Adipose tissue (tissue), 3 donors: Measurements from ENCODE around the gene PSG11. TPM values are rescaled to one million over a fixed set of nuclear protein-coding genes. Genes with fewer than 3 reads are reported as not detected.
"Not testable (repeated sequence)": the region's sequence is repeated elsewhere in the genome, so short reads cannot be mapped to it uniquely, and the experiment has no call there.

Experiments
- H3K27ac ChIP-seq: one replicate; pipeline ENCODE4 v1.5.1; 2013; ENCODE audit warnings: low read depth, low read length
- WGBS, 3 donors: extraction: QIAGEN DNeasy Blood & Tissue Kit; methylation state at CpG; one replicate each; pipeline ENCODE4 v1.1.7; 2013; 5-methylcytosine and 5-hydroxymethylcytosine counted together
- polyA plus RNA-seq, 3 donors: library from polyadenylated mRNA; stranded (reverse); fragments of 200-250 nt; gene quantifications; one replicate each; pipeline ENCODE4 v1.2.3, GENCODE V29; 2013
- donor health status: healthy with polysubstance abuse.
- donor health status: Bipolar disorder and iron deficiency.
- donor health status: healthy.

Gene PSG11
- polyA plus RNA-seq = not detected

DNA sequence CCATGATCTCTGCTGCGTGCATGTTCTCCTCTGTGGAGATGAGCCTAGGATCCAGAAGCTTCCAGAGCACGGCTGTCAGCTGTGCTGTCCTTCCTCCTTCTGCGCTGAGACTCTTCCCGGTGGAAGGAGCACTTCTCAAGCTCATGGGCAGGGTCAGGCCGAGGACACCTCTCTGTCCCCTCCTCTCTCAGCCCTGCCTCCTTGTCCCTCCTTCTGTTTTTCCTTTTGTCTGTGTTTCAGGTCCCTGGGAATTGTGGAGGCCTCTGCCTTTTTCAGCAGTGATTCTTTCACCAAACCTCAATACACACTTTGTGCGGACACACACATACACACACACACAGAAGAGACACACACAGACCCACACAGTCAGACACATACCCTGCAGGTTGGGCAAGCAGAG, at the start of gene PSG11:
Gene PSG11, minus strand, starts transcription at position 101 of the 400 bp plus-strand sequence. Its CDS starts 97 bp downstream, at position 4.
- 71 to 81% (median 75%) methylated on average over 5 to 6 of the region's 6 CpGs for WGBS, 3 donors
- not testable (repeated sequence) for H3K27ac ChIP-seq

DNA sequence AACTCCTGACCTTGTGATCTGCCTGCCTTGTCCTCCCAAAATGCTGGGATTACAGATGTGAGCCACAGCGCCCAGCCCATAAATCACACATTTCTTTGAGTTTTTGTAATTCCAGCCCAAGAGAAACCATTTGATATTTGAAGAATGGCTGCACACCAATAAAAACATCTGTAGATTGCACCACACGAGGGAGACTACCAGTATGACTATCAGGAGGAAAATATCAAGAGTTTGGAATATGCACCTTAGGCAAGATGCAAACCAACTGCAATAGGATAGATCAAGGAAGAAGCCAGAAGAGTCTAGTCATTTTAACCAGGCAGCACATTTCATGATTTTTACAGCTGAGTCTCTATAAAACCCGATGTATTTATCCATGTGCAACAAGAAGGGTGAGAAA, 36.1 kb upstream of the PSG11 start:
- WGBS, 3 donors = 66 to 70% (median 69%) methylated on average over 3 of the region's 3 CpGs
- H3K27ac ChIP-seq = not testable (repeated sequence)

GRCh38 chr19:43061326-43061725, 35.1 kb upstream of the PSG11 start:
- WGBS, 3 donors = 62 to 74% (median 74%) methylated on average over 3 of the region's 3 CpGs
- not testable (repeated sequence) for H3K27ac ChIP-seq

DNA sequence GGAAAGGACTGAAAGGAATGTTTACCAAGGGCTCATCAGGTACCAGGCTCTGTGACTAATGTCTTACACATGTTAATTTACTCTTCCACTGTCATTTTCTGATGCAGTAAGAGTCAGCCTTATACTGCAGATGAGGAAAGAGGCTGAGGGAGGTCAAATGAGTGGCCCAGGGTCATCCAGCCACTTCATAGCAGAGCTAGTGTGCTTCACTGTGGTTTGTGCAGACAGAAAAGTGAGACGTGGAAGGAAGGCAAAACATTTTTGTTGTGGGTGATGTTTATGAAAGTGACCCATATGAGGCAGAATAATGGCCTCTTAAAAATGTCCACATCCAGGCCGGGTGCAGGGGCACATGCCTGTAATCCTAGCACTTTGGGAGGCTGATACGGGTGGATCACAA, 34.0 kb upstream of the PSG11 start:
- WGBS, 3 donors = 54 to 72% (median 63%) methylated on average over 3 of the region's 3 CpGs
- H3K27ac ChIP-seq = not testable (repeated sequence)

- H3K27ac ChIP-seq = not testable (repeated sequence)
- 54 to 83% (median 66%) methylated on average over 2 of the region's 2 CpGs for WGBS, 3 donors
Measured at GRCh38 chr19:43059482-43059881, 33.2 kb upstream of the PSG11 start.

GRCh38 chr19:43058440-43058839, 32.2 kb upstream of the PSG11 start:
- not testable (repeated sequence) for H3K27ac ChIP-seq
- 16 to 65% (median 54%) methylated on average over 2 of the region's 2 CpGs for WGBS, 3 donors

- 58 to 79% (median 73%) methylated on average over 3 of the region's 3 CpGs for WGBS, 3 donors
- H3K27ac ChIP-seq = not testable (repeated sequence)
Measured at GRCh38 chr19:43047966-43048365, 21.7 kb upstream of the PSG11 start.

DNA sequence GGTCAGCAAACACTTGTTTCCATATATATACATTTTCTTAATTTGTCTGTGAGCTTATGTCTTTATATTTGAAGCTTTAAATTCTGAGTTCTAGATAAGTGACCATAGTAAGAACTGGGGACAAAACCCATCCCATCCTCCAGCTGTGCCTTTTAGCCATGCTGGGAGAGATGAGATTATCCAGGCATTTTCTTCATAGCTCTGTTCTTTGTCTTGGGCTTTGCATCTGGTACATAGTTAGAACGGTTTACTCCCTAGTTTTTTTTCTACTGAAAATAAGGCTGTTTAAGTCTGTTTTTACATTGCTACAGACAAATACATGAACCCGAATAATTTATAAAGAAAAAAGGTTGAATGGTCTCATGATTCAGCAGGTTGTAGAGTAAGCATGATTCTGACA, 20.3 kb upstream of the PSG11 start:
- WGBS, 3 donors = 52 to 71% (median 68%) methylated on average over 2 of the region's 2 CpGs
- H3K27ac ChIP-seq = not testable (repeated sequence)

- 61 to 71% (median 69%) methylated on average over 1 of the region's 1 CpG for WGBS, 3 donors
Measured at GRCh38 chr19:43043492-43044180, 17.4 kb upstream of the PSG11 start.

GRCh38 chr19:43031645-43032044, 5.4 kb upstream of the PSG11 start:
- 33 to 51% (median 42%) methylated on average over 2 of the region's 2 CpGs for WGBS, 3 donors
- H3K27ac ChIP-seq = not testable (repeated sequence)

More at GRCh38 chr19:43043492-43044180, 17.4 kb upstream of the PSG11 start:
- H3K27ac ChIP-seq = not testable (repeated sequence)

DNA sequence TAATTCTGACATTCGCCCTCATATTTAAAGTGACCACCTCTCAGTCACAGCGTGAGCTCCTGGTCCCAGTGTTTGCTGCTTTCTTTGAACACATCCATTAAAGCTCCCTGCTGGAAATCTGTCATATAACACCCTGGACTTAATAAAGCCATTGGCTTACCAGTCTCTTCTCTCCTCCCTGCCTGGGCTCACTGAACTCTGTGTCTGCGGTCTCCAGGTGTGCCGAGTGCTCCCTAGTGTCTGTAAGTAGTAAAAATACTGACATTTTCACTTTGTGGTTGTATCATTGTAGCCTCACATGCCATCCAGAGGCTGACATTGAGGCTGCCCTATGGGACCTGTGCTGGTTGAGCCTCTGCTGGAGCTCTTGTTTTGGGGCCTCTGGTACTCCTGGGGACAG, 2.6 kb upstream of the PSG11 start:
- 68 to 83% (median 74%) methylated on average over 4 of the region's 4 CpGs for WGBS, 3 donors
- H3K27ac ChIP-seq = no peak overlapping the region

GRCh38 chr19:43027985-43028384, 1.7 kb upstream of the PSG11 start:
- H3K27ac ChIP-seq = not testable (repeated sequence)
- WGBS, 3 donors = 56 to 58% (median 56%) methylated on average over 9 to 10 of the region's 10 CpGs

- WGBS, 3 donors = 74 to 86% (median 79%) methylated on average over 6 to 8 of the region's 8 CpGs
- H3K27ac ChIP-seq = not testable (repeated sequence)
Measured at GRCh38 chr19:43027061-43027460, 792 bp upstream of the PSG11 start.

GRCh38 chr19:43022098-43022497, 4.2 kb downstream of the PSG11 start:
- WGBS, 3 donors = 44 to 67% (median 66%) methylated on average over 4 of the region's 4 CpGs
- H3K27ac ChIP-seq = not testable (repeated sequence)

- WGBS, 3 donors = 57 to 77% (median 74%) methylated on average over 4 of the region's 4 CpGs
Measured at GRCh38 chr19:43021629-43022028, 4.6 kb downstream of the PSG11 start.

DNA sequence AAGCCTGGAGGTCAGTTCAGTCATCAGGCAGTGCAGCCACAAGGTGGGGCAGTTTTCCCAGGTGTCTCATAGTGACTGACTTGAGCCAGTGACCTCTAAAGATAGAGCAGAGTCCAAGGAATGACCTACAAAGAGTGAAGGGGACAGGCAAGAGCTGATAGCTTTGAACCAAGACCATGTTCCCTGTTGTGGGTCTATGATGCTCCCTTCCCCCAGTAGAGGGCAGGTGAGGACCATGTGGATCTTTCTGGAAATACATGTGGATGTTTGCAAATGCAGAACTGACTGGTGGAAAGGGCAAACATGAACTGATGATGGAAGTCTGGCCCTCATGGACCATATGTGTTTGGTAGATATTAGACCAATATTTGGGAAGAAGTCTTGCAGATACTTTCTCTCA, 6.7 kb downstream of the PSG11 start:
- H3K27ac ChIP-seq = not testable (repeated sequence)

More at GRCh38 chr19:43021629-43022028, 4.6 kb downstream of the PSG11 start:
- H3K27ac ChIP-seq = not testable (repeated sequence)

DNA sequence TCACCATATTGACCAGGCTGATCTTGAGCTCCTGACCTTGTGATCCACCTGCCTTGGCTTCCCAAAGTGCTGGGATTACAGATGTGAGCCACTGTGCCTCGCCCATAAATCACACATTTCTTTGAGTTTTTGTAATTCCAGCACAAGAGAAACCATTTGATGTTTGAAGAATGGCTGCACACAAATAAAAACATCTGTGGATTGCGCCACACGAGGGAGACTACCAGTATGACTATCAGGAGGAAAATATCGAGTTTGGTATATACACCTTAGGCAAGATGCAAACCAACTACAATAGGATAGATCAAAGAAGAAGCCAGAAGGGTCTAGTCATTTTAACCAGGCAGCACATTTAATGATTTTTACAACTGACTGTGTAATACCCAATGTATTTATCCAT, 20.4 kb downstream of the PSG11 start:
- not testable (repeated sequence) for H3K27ac ChIP-seq
- 42 to 78% (median 71%) methylated on average over 4 of the region's 4 CpGs for WGBS, 3 donors

DNA sequence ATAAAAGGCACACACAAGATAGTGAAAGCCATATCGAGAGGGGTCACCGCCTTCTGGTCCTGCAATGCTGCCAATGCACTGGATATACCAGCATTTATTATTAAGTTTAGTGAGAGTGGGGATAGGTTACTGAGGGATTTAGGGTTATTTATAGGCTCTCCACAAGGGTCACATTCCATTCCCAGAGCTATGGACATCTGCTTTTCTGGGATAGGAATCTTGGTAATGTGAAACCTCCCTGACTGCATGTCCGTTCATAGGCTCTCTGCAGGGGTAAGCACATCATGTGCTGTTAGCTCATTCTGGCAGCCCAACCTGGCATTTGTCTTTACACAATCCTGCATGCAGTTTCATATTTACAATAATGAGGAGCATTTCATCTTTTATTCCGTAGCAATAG, 21.4 kb downstream of the PSG11 start:
- H3K27ac ChIP-seq = not testable (repeated sequence)
- 37 to 75% (median 54%) methylated on average over 4 of the region's 4 CpGs for WGBS, 3 donors

DNA sequence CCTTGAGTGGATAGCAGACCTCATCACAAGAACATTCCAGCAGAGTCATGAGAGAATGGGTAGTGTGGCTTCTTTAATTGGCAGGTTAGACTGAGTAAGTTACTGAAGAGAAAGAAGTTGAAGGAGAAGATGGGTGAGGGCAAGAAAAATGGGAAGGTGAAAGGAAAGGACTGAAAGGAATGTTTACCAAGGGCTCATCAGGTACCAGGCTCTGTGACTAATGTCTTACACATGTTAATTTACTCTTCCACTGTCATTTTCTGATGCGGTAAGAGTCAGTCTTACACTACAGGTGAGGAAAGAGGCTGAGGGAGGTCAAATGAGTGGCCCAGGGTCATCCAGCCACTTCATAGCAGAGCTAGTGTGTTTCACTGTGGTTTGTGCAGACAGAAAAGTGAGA, 22.6 kb downstream of the PSG11 start:
- 68 to 92% (median 70%) methylated on average over 1 of the region's 1 CpG for WGBS, 3 donors

DNA sequence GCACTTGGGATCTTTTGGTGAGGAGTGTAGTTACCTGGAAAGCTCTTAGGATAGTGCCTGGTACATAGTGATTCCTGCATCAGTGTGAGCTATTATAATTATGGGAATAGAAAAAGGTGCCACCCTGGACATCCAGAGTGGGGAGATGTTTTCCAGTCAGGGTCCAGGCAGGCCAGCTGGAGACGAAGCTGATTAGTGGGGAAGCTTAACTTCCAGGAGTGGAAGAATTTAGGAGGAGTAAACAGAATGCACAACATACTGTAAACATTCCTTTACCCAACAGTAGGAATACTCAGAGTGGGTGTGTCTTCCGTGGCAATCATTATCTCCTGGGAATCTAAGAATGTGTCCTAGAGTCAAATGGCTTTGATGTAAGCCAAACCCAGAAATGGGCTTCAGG, 23.3 kb downstream of the PSG11 start:
- H3K27ac ChIP-seq = not testable (repeated sequence)
- WGBS, 3 donors = 29 to 54% (median 52%) methylated on average over 2 of the region's 2 CpGs

More for the DNA sequence above, 22.6 kb downstream of the PSG11 start:
- not testable (repeated sequence) for H3K27ac ChIP-seq
